ENCODE measurements around the gene FGF7.

GRCh38 chr15:49472338-49472737 is 49.3 kb downstream of the FGF7 start:
- TF ChIP-seq CTCF (conservative IDR thresholded peaks at IDR 0.05; ENCODE audit: low read depth, low read length) (no peak), EZH2 (IDR thresholded peaks at IDR 0.05; ENCODE audit: low read length, unreplicated experiment) (no peak), EZH2phosphoT487 (IDR thresholded peaks at IDR 0.05; ENCODE audit: borderline replicate concordance, low read length) (no peak)
